ENCODE data around the gene NRGN. TPM values are rescaled to one million over a fixed set of nuclear protein-coding genes. Genes with fewer than 3 reads are reported as not detected.

NRGN gene
- total and polyA plus RNA-seq, 2 of the 8 experiments (the other 6 are each of a cell fraction or from before 2014, with no cell fraction given): 0.60 to 1.0 TPM

DNA sequence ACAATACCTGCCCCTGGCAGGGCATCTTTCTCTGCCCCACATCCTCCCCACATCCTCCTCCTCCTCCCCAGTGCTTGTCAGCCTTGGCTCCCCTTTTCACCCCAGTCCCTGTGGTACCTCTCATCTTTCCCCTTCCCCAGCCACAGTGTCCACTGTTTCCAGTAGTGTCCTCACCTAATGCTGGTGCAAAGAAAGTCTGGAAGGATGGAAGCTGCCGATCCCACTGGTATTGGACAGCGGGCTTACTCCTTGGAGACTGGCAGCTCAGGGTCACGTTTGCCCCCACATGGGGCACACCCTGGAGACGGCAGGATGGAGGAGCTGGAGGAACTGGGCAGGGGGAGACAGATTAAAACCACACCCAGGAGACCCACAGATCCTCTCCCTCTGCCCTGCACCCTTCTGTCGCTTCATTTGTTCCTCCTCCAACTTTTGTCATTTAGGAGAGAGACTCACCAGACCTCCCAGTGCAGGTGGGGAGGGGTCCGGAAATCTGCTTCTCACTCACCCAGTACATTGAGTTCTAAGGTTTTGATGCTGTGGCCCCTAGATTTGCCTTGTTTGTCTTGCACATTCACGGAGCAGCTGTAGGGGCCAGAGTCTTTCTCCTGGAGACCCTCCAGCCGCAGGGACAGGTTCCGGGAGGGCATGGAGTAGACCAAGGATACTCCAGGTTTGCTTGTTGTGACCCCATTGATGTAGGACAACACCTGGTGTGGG is 16.5 kb downstream of the NRGN start:
- no peak for DNase-seq (ENCODE audit: low read depth in 1 of 2, low spot score in 2 of 2)
- Histone ChIP-seq H2BK15ac (ENCODE audit: low read length) (peak overlapping the region; percentile 19), H3K9me3 (ENCODE audit: insufficient read depth in 2 of 2, low read depth in 1 of 2, low read length in 1 of 2) (no peaks in the 10 kb centered on the region), H4K8ac (ENCODE audit: extremely low read depth, insufficient read depth, low read length) (no peak overlapping the region), H2BK20ac (ENCODE audit: low read length) (no peak overlapping the region; the same call in 1 of the 2 replicates), H4K20me1 (replicated peaks in 1 of 2; ENCODE audit: control insufficient read depth in 1 of 2, insufficient read depth in 2 of 2, low read length in 2 of 2) (peaks cover 14 to 19% of the 10 kb centered on the region in 2 experiments), H3K27ac (ENCODE audit: low read depth, low read length) (no peak overlapping the region), H3K4me3 (ENCODE audit: extremely low read depth in 1 of 4, insufficient read depth in 2 of 4, low read depth in 3 of 4, low read length in 4 of 4) (no peak overlapping the region), H3K9ac (replicated peaks in 1 of 4; ENCODE audit: extremely low read depth in 1 of 4, low read depth in 3 of 4, low read length in 3 of 4) (no peak overlapping the region), H2AK5ac (ENCODE audit: low read depth, low read length) (no peak overlapping the region), H3K4me1 (replicated peaks in 1 of 4; ENCODE audit: control insufficient read depth in 3 of 4, insufficient read depth in 4 of 4, low read length in 3 of 4) (peaks cover 6 to 49% (median 24%) of the 10 kb centered on the region in 4 experiments), H4K91ac (replicated peaks; ENCODE audit: insufficient read length, low read length) (no peak overlapping the region), H4K5ac (ENCODE audit: insufficient read length, low read depth, low read length) (no peak overlapping the region), H3K79me2 (ENCODE audit: control insufficient read depth in 1 of 2, insufficient read depth in 2 of 2, low read length in 2 of 2) (no peaks in the 10 kb centered on the region), H3K23me2 (ENCODE audit: low read depth, low read length) (peaks cover 6% of the 10 kb centered on the region; the same call in 1 of the 2 replicates), H2BK120ac (replicated peaks; ENCODE audit: low read depth, low read length) (no peak overlapping the region), H3K4me2 (ENCODE audit: insufficient read depth in 1 of 2, low read depth in 2 of 2, low read length in 2 of 2) (peak overlapping the region; percentile 20 to 38; a peak in 3 of 4 replicates), H3K36me3 (ENCODE audit: control insufficient read depth in 2 of 4, insufficient read depth in 4 of 4, low read length in 3 of 4) (peaks cover 0 to 3% (median 0%) of the 10 kb centered on the region in 4 experiments; a peak in 1 of 8 replicates), H2BK5ac (ENCODE audit: low read depth, low read length) (no peak overlapping the region), H2BK12ac (ENCODE audit: low read depth, low read length) (peak overlapping the region; percentile 50; the same call in 1 of the 2 replicates), H3K23ac (ENCODE audit: insufficient read length) (no peak overlapping the region), H3K18ac (ENCODE audit: extremely low read depth, low read length) (no peak overlapping the region), H3K56ac (replicated peaks; ENCODE audit: insufficient read length, low read depth, low read length) (no peak overlapping the region), H3K4ac (replicated peaks; ENCODE audit: insufficient read length, low read depth, low read length) (peak overlapping the region; percentile 39), H2AFZ (ENCODE audit: low read length) (no peak overlapping the region), H3K27me3 (replicated peaks in 1 of 4; ENCODE audit: control insufficient read depth in 3 of 4, extremely low read depth in 1 of 4, insufficient read depth in 3 of 4, low read length in 3 of 4) (peaks cover 89 to 100% (median 96%) of the 10 kb centered on the region in 4 experiments), H3K14ac (ENCODE audit: insufficient read length) (no peak overlapping the region), H3K79me1 (ENCODE audit: low read depth, low read length) (no peaks in the 10 kb centered on the region)
- ChIA-PET POLR2A (ENCODE audit: partially characterized antibody) (interaction anchor here (3.1 kb wide), 1 partner anchor 11 kb away, joined by 13 read pairs; no protein-coding TSS in a partner anchor), CTCF (ENCODE audit: partially characterized antibody) (interaction anchor here (0.6 to 28.0 kb wide), 11 partner anchors 17 to 341 kb away, joined by 3 to 382 read pairs (median 4); partner anchors contain the start of gene NRGN)
- 18% methylated on average over 9 of the region's 9 CpGs; no CpG with 5 or more reads in 1 of the 2 experiments for WGBS, 2 experiments (ENCODE audit: extremely low coverage in 1 of 2, insufficient coverage in 1 of 2, insufficient read length in 1 of 2, insufficient replicate concordance in 2 of 2, low coverage in 1 of 2, low lambda C conversion rate in 2 of 2, missing lambda C conversion rate in 1 of 2)
- FAIRE-seq: no peak
- no peak for TF ChIP-seq CREB1 (IDR thresholded peaks at IDR 0.05)
